GM13976 (cell line): ENCODE data around the gene IGSF9.

ENCODE experiments used
- DNase-seq: peaks from one replicate; pipeline ENCODE4 v3.0.0; 2012; ENCODE audit warnings: low spot score
- CTCF ChIP-seq: IDR thresholded peaks from 2 replicates; pipeline ENCODE4 v1.5.1; 2012; ENCODE audit warnings: borderline replicate concordance, mild to moderate bottlenecking; ENCODE audit not compliant: insufficient read depth; ENCODE audit errors: extremely low read depth, missing control alignments, control extremely low read depth
- in situ Hi-C: fragments of 300-500 bp; cut with MboI; formaldehyde crosslinking; loops from one replicate; pipeline ENCODE4 v1.12.0; 2022; ENCODE audit warnings: low sequenced_read_pairs, mixed read lengths, inconsistent platforms; ENCODE audit not compliant: unreplicated experiment

Gene IGSF9

DNA sequence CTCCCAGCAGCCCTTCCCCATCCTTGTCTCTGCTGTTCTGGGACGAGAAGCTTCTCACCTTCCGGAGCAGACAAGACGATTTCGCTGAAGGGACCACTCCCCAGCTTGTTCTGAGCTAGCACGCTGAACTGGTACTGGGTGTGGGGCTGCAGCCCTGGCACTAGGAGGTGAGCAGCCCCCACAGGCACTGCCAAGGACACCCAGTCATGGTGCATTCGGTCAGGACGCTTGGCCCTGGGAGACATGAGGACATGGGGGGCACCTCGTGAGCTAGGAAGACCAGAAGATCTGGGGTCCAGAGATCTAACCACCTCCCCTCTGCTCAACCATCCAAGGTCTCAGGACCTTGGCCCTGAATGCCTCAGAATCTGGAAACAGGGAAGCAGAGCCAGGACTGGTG lies 14.8 kb downstream of the IGSF9 start:
- in situ Hi-C loops = loop anchor here (10.0 kb wide), 1 partner anchor 74 kb away; no protein-coding TSS in a partner anchor

GRCh38 chr1:159930216-159930615 lies 15.2 kb downstream of the IGSF9 start:
- TF ChIP-seq CTCF = no peak
- in situ Hi-C loops = loop anchor here (10.0 kb wide), 1 partner anchor 75 kb away; no protein-coding TSS in a partner anchor

More for the DNA sequence above, 14.8 kb downstream of the IGSF9 start:
- TF ChIP-seq CTCF = no peak
- DNase-seq = no peak

DNA sequence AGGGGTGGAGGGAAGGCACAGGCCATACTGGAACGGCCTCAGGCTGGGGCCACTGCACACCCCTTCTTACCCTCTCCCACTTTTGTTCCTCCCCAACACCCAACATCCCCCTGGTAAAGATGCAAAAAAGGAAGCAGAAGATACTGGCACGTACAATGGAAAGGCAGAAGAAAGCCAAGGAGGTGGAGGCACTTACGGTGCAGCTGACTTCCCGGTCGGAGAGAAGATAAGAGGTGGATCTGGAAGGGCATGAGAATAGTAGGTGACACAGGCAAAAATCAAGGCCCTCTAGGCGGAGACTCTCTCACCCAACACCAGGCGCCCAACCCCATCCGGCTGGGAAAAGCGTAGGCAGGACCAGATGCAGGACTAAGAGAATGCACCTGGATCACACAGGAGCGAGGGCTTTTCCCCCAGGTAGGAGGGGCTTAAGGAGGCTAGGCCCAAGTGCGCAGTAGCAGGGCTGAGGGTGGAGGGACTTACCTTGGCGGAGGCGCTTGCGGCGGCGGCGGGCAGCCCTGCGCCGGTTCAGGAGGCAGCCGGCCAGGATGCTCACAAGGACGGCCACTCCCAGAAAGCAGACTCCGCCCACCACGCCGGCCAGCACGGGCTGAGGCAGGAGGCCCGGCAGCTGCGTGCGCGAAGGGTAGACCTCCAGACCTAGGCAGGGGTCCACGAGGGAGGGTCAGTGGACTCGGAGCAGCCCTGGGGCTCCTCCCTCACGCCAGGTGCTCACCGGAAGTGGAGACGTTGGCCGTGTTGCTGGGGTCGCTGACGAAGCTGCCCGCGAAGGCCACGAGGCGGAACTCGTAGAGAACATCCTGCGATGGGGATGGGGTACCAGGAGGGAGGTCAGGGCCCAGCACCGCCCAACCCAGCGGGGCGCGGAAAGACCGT lies 16.0 kb downstream of the IGSF9 start:
- no peak for DNase-seq
- no peak for TF ChIP-seq CTCF
- in situ Hi-C loops = loop anchor here (10.0 kb wide), 1 partner anchor 75 kb away; no protein-coding TSS in a partner anchor

More at GRCh38 chr1:159930216-159930615, 15.2 kb downstream of the IGSF9 start:
- no peak for DNase-seq

DNA sequence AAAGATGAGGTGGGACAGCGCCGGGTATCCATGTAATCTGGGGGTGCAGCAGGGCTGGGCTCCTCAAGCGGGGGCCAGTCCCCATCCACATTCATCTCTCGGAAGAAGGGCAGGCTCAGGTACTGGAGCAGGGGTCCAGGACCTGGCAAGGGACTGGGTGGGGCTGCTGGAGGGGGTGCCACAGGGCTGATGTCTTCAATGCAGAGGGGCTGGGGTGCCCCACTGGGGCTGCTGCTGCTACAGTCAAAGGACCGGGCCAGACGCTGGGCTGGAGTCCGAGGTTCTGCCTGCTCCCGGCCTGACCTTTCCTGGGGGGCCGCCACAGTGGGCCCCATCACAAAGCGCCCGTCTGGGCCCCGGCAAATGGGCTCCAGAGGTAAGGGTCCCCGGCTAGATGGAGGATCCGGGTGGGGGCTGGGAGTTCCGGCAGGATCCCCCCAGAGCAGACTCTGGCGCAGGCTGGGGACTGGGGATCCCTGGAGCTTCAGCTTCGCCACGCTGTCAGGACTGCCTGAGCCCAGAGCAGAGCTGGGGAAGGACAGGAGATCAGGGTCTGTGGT lies 16.8 kb downstream of the IGSF9 start:
- DNase-seq = no peak
- TF ChIP-seq CTCF = no peak
- in situ Hi-C loops = no loop called here

- TF ChIP-seq CTCF = peak; percentile 17
- peak; percentile 58 for DNase-seq
- in situ Hi-C loops = no loop called here
Observed at GRCh38 chr1:159927849-159928431, 17.5 kb downstream of the IGSF9 start.

GRCh38 chr1:159927211-159927848 lies 18.1 kb downstream of the IGSF9 start:
- DNase-seq = no peak
- in situ Hi-C loops = no loop called here
- no peak for TF ChIP-seq CTCF
